IMR-90 (cell line): ENCODE measurements around the gene SPACA7. TPM values are rescaled to one million over a fixed set of nuclear protein-coding genes. Genes with fewer than 3 reads are reported as not detected.

Experiments used
- ATAC-seq: fragments of 200-7000 bp; cut with Tn5 transposase; 2 replicates; pipeline ENCODE4 v1.9.1; 2020; ENCODE audit warnings: low read depth, mild to moderate bottlenecking, moderate library complexity
- BruUV-seq: library from RNA; stranded (reverse); fragments of 400-500 nt; replicated peaks from 2 replicates; lab custom pipeline; 2021; lab: Mats Ljungman, UMichigan
- CTCF ChIA-PET: fragments of 300-600 bp; formaldehyde crosslinking; extraction: SDS; loops from one replicate; lab custom pipeline; 2021; ENCODE audit warnings: antibody characterized with exemption; lab: Yijun Ruan, JAX
- POLR2A ChIA-PET: fragments of 300-600 bp; sonication (Branson Sonifier 250); formaldehyde crosslinking; loops from one replicate; lab custom pipeline; 2022; ENCODE audit warnings: antibody characterized with exemption; ENCODE audit not compliant: unreplicated experiment; lab: Charles Lee
- DNase-seq: peaks from one replicate; pipeline ENCODE4 v3.0.0; 2013
- H2AFZ ChIP-seq: replicated peaks from 2 replicates; pipeline ENCODE3; 2013; ENCODE audit warnings: low read length, mild to moderate bottlenecking; ENCODE audit not compliant: poor library complexity
- H2AK5ac ChIP-seq: 2 replicates; pipeline ENCODE4 v1.6.1; 2013; ENCODE audit warnings: low read depth, low read length, inconsistent platforms
- H2AK9ac ChIP-seq: replicated peaks from 2 replicates; pipeline ENCODE3; 2013; ENCODE audit warnings: mild to moderate bottlenecking, low read depth, low read length, moderate library complexity; ENCODE audit not compliant: poor library complexity
- H2BK120ac ChIP-seq: 2 replicates; pipeline ENCODE4 v1.6.1; 2013; ENCODE audit warnings: low read depth, low read length, inconsistent platforms
- H2BK15ac ChIP-seq: 3 replicates; pipeline ENCODE4 v1.6.1; 2013; ENCODE audit warnings: low read depth, low read length, inconsistent platforms
- H2BK20ac ChIP-seq: 2 replicates; pipeline ENCODE4 v1.6.1; 2013; ENCODE audit warnings: low read depth, mild to moderate bottlenecking, inconsistent platforms, low read length, moderate library complexity
- H2BK5ac ChIP-seq: 2 replicates; pipeline ENCODE4 v1.6.1; 2013; ENCODE audit warnings: mild to moderate bottlenecking, low read depth, low read length, inconsistent platforms; ENCODE audit not compliant: poor library complexity, severe bottlenecking
- H3K14ac ChIP-seq: replicated peaks from 2 replicates; pipeline ENCODE4 v1.6.1; 2013; ENCODE audit warnings: low read depth, low read length, inconsistent platforms
- H3K18ac ChIP-seq: 2 replicates; pipeline ENCODE4 v1.6.1; 2013; ENCODE audit warnings: low read depth, low read length, control low read depth
- H3K23ac ChIP-seq: 2 replicates; pipeline ENCODE4 v1.6.1; 2013; ENCODE audit warnings: low read depth, low read length, inconsistent platforms
- H3K27ac ChIP-seq: 2 replicates; pipeline ENCODE4 v1.5.1; 2013; ENCODE audit warnings: mild to moderate bottlenecking, control low read depth, low read length; ENCODE audit not compliant: insufficient read depth
- H3K27me3 ChIP-seq: 2 replicates; pipeline ENCODE4 v1.6.1; 2013; ENCODE audit warnings: low read length; ENCODE audit not compliant: control insufficient read depth, insufficient read depth
- H3K36me3 ChIP-seq: 2 replicates; pipeline ENCODE4 v1.6.1; 2013; ENCODE audit warnings: low read length, mixed read lengths; ENCODE audit not compliant: control insufficient read depth, insufficient read depth
- H3K4ac ChIP-seq: 2 replicates; pipeline ENCODE4 v1.6.1; 2013; ENCODE audit warnings: low read depth, low read length, inconsistent platforms
- H3K4me1 ChIP-seq: 2 replicates; pipeline ENCODE4 v1.6.1; 2013; ENCODE audit warnings: low read length, mixed read lengths; ENCODE audit not compliant: control insufficient read depth, insufficient read depth
- H3K4me2 ChIP-seq: 2 replicates; pipeline ENCODE4 v1.6.1; 2013; ENCODE audit warnings: low read depth, mild to moderate bottlenecking, control low read depth, low read length, moderate library complexity
- H3K4me3 ChIP-seq: 2 replicates; pipeline ENCODE4 v1.5.1; 2013; ENCODE audit warnings: low read depth, mild to moderate bottlenecking, control low read depth, low read length, moderate library complexity; ENCODE audit not compliant: insufficient read depth
- H3K56ac ChIP-seq: 2 replicates; pipeline ENCODE4 v1.6.1; 2013; ENCODE audit warnings: low read length, inconsistent platforms; ENCODE audit not compliant: insufficient read depth; ENCODE audit errors: extremely low read depth
- H3K79me1 ChIP-seq, 2 experiments: 2 replicates each; pipeline ENCODE4 v1.6.1; 2013; ENCODE audit warnings: low read length in 2 of 2, inconsistent platforms in 1 of 2, low read depth in 1 of 2
- H3K9ac ChIP-seq: 2 replicates; pipeline ENCODE4 v1.6.1; 2013; ENCODE audit warnings: low read depth, low read length, control low read depth
- H3K9me1 ChIP-seq: 2 replicates; pipeline ENCODE4 v1.6.1; 2013; ENCODE audit warnings: low read length, inconsistent platforms; ENCODE audit not compliant: insufficient read depth
- H3K9me3 ChIP-seq: 2 replicates; pipeline ENCODE4 v1.6.1; 2013; ENCODE audit warnings: low read length; ENCODE audit not compliant: control insufficient read depth, insufficient read depth
- H4K20me1 ChIP-seq: 2 replicates; pipeline ENCODE4 v1.6.1; 2013; ENCODE audit warnings: low read length, inconsistent platforms; ENCODE audit not compliant: insufficient read depth
- H4K5ac ChIP-seq: 2 replicates; pipeline ENCODE4 v1.6.1; 2013; ENCODE audit warnings: mild to moderate bottlenecking, low read depth, low read length, control low read depth
- H4K8ac ChIP-seq, 2 experiments: 2 replicates each; pipeline ENCODE4 v1.6.1; 2013; ENCODE audit warnings: low read depth in 2 of 2, low read length in 2 of 2, control low read depth in 1 of 2, inconsistent platforms in 1 of 2
- H4K91ac ChIP-seq: 2 replicates; pipeline ENCODE4 v1.6.1; 2013; ENCODE audit warnings: low read depth, low read length, inconsistent platforms; ENCODE audit not compliant: insufficient read depth
- BHLHE40 ChIP-seq: fragments of 150-350 bp; IDR thresholded peaks from 2 replicates; pipeline ENCODE4 v1.6.1; 2016; ENCODE audit warnings: mild to moderate bottlenecking, low read depth, low read length
- CEBPB ChIP-seq: IDR thresholded peaks from 2 replicates; pipeline ENCODE4 v1.6.1; 2012; ENCODE audit warnings: low read depth, low read length, improper control_type of control experiment
- ELK1 ChIP-seq: fragments of 150-350 bp; IDR thresholded peaks from 2 replicates; pipeline ENCODE4 v1.6.1; 2016; ENCODE audit warnings: low read depth, mild to moderate bottlenecking, low read length, moderate library complexity, borderline replicate concordance
- MAFK ChIP-seq: IDR thresholded peaks from 2 replicates; pipeline ENCODE4 v1.6.1; 2012; ENCODE audit warnings: low read depth, low read length, improper control_type of control experiment
- MAZ ChIP-seq: IDR thresholded peaks from 2 replicates; pipeline ENCODE4 v1.6.1; 2012; ENCODE audit warnings: low read depth, mild to moderate bottlenecking, low read length, improper control_type of control experiment, moderate library complexity, borderline replicate concordance
- MXI1 ChIP-seq: IDR thresholded peaks from 2 replicates; pipeline ENCODE4 v1.6.1; 2012; ENCODE audit warnings: low read depth, mild to moderate bottlenecking, low read length, moderate library complexity, borderline replicate concordance
- NFE2L2 ChIP-seq: fragments of 150-350 bp; IDR thresholded peaks from 2 replicates; pipeline ENCODE4 v1.6.1; 2016; ENCODE audit warnings: low read depth, mild to moderate bottlenecking, low read length
- POLR2A ChIP-seq: IDR thresholded peaks from 2 replicates; pipeline ENCODE4 v1.6.1; 2012; ENCODE audit warnings: mild to moderate bottlenecking, low read depth, low read length
- RCOR1 ChIP-seq: IDR thresholded peaks from 2 replicates; pipeline ENCODE4 v1.6.1; 2012; ENCODE audit warnings: mild to moderate bottlenecking, low read length, improper control_type of control experiment; ENCODE audit not compliant: insufficient replicate concordance
- USF2 ChIP-seq: fragments of 150-350 bp; IDR thresholded peaks from 2 replicates; pipeline ENCODE4 v1.6.1; 2017; ENCODE audit warnings: mild to moderate bottlenecking, antibody characterized with exemption, low read length, low read depth
- WGBS, 2 experiments: methylation state at CpG; one replicate each; pipeline versions ENCODE4 v1.1.5 to v1.1.7; 2013; ENCODE audit warnings: missing lambda C conversion rate in 2 of 2; ENCODE audit not compliant: insufficient read length in 1 of 2; ENCODE audit errors: extremely low coverage in 2 of 2; 5-methylcytosine and 5-hydroxymethylcytosine counted together
- dilution Hi-C: fragments of 300-500 bp; cut with HindIII; formaldehyde crosslinking; loops from one replicate; pipeline ENCODE4 v1.14.3; 2018; ENCODE audit warnings: low sequenced_read_pairs; ENCODE audit not compliant: unreplicated experiment
- in situ Hi-C: fragments of 300-500 bp; cut with MboI; formaldehyde crosslinking; loops from 3 replicates; pipeline ENCODE4 v1.14.3; 2019; ENCODE audit warnings: low sequenced_read_pairs, inconsistent platforms, mixed read lengths
- intact Hi-C: fragments of 100-400 bp; cut with micrococcal nuclease; formaldehyde crosslinking; loops from 2 replicates; pipeline ENCODE4 v1.10.0; 2022
- polyA plus RNA-seq, 3 experiments: library from polyadenylated mRNA; depleted of rRNA; stranded (reverse); fragments of >200 nt; gene quantifications; 2 replicates each; pipeline ENCODE4 v1.2.3, GENCODE V29; 2012; ENCODE audit warnings: low replicate concordance in 1 of 3
- total RNA-seq: library from RNA; depleted of rRNA; stranded (reverse); fragments of >200 nt; gene quantifications from 2 replicates; pipeline ENCODE4 v1.2.3, GENCODE V29; 2012
- TF ChIP-seq, protein P1 (sequence below): conservative IDR thresholded peaks from 2 replicates; pipeline ENCODE4 v1.5.1; 2012; ENCODE audit warnings: mild to moderate bottlenecking, low read depth, low read length, improper control_type of control experiment

SPACA7 gene
- total and polyA plus RNA-seq, 2 of the 4 experiments (the other 2 are of a cell fraction), result not detected

DNA sequence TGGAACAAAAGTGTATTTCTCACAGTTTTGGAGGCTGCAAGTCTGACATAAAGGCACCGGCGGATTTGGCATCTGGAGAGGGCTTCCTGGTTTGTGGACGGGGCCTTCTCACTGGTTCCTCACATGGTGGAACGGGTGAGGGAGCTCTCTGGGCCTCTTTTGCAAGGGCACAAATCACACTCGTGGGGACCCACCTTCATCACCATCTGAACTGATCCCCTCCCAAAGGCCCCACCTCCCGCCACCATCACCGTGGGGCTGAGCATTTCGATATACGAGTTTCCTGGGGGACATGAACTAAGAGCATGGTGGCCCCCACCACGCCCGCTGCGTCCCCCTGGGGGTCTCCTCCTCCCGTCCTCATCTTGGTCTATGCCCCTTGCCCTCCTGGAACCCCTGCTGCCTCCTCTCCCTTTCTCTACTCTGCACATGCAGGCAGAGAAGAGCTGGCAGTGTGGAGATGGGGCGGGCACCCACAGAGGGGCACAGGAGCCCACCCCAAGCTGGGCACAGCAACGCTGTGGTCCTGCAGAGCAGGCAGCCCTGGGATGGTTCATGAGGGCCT lies 20.8 kb upstream of the SPACA7 start:
- Histone ChIP-seq H2BK15ac (no peak overlapping the region), H3K9me3 (peaks cover 32% of the 10 kb centered on the region), H3K23ac (no peak overlapping the region), H3K4me2 (no peak overlapping the region), H3K18ac (no peak overlapping the region), H4K20me1 (no peaks in the 10 kb centered on the region), H2BK120ac (no peak overlapping the region), H3K9ac (no peak overlapping the region), H4K91ac (no peak overlapping the region), H2AK5ac (no peak overlapping the region), H2AFZ (no peak overlapping the region), H3K4me3 (no peak overlapping the region), H2BK20ac (no peak overlapping the region), H3K27me3 (no peaks in the 10 kb centered on the region), H2BK5ac (no peak overlapping the region), H4K8ac (no peak overlapping the region), H4K5ac (no peak overlapping the region), H3K14ac (no peak overlapping the region), H3K36me3 (no peaks in the 10 kb centered on the region), H3K4me1 (no peaks in the 10 kb centered on the region), H3K4ac (no peak overlapping the region), H3K79me1 (no peaks in the 10 kb centered on the region), H3K9me1 (no peaks in the 10 kb centered on the region), H2AK9ac (no peak overlapping the region), H3K27ac (no peak overlapping the region), H3K56ac (no peak overlapping the region)
- no TSS peak for BruUV-seq
- no peak for ATAC-seq
- dilution Hi-C loops, result no loop called here
- POLR2A ChIA-PET, result no interaction called here
- in situ Hi-C loops, result no loop called here
- DNase-seq, result no peak
- TF ChIP-seq BHLHE40 (no peak), MXI1 (no peak), CEBPB (no peak), ELK1 (no peak), NFE2L2 (no peak), MAZ (no peak), RCOR1 (no peak), POLR2A (no peak), USF2 (no peak), MAFK (no peak)
- TF ChIP-seq, protein P1, sequence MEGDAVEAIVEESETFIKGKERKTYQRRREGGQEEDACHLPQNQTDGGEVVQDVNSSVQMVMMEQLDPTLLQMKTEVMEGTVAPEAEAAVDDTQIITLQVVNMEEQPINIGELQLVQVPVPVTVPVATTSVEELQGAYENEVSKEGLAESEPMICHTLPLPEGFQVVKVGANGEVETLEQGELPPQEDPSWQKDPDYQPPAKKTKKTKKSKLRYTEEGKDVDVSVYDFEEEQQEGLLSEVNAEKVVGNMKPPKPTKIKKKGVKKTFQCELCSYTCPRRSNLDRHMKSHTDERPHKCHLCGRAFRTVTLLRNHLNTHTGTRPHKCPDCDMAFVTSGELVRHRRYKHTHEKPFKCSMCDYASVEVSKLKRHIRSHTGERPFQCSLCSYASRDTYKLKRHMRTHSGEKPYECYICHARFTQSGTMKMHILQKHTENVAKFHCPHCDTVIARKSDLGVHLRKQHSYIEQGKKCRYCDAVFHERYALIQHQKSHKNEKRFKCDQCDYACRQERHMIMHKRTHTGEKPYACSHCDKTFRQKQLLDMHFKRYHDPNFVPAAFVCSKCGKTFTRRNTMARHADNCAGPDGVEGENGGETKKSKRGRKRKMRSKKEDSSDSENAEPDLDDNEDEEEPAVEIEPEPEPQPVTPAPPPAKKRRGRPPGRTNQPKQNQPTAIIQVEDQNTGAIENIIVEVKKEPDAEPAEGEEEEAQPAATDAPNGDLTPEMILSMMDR, result no peak
- WGBS, 2 experiments, result no CpG with 5 or more reads among the region's 15 CpGs
- CTCF ChIA-PET, result interaction anchor here (0.6 kb wide), 1 partner anchor 469 kb away, joined by 3 read pairs; no protein-coding TSS in a partner anchor
- intact Hi-C loops, result no loop called here
